Measurements from ENCODE around the gene ATF6B.
A peak's percentile ranks its signal among the peaks of the same experiment; 100 is the strongest.
"Not testable (repeated sequence)": the region's sequence is repeated elsewhere in the genome, so short reads cannot be mapped to it uniquely, and the experiment has no call there.

ATF6B gene

DNA sequence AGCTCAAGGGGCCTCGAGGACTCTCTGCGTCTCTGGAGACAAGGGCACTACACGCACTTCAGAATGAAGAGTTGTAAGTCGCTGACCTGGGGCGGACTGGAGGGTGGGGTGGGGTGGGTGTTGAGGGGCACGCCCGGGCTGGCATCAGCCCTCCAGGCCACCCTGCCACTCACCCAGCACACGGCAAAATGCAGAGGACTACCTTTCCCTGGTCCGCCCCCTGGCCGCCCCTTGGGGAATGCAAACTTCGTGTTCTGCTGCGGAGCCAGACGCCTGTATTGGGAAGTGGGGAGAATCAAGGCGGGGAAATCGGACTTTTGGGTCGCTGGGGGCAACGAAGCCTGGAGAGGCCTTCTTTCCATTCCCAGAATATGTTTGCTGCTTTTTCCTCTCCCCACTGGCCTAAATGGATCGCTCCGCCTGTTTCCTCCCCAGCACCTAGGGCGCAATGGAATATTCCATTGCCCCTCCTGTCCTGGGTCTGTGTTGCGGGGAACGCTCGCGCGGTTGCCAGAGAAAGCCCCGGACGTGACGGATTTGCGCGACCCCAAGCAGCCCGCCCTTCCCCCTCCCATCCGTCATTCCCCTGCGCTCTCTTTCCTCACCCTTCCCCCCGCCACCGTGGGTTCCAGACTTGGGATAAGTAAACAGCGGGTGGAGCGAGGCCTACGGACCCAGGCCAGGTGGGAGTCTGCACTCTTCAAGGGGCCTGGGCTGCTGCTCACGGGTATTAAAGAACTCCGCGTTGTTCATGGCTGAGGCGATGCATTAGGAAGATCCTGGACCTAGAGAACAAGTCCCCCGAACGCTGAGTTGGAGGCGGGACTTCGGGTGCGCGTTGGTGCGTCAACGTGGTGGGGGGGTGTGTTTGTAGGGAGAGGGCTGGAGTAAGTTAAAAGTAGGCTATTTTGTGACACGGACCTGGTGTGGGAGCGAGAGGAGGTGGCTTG, 25.8 kb upstream of the ATF6B start, which contains the start of gene PPT2:
TSS of gene PPT2 (plus strand) at position 578 of the 950 bp plus-strand sequence. CDS start 454 bp downstream, outside the sequence.
- peak; percentile 97 for DNase-seq

DNA sequence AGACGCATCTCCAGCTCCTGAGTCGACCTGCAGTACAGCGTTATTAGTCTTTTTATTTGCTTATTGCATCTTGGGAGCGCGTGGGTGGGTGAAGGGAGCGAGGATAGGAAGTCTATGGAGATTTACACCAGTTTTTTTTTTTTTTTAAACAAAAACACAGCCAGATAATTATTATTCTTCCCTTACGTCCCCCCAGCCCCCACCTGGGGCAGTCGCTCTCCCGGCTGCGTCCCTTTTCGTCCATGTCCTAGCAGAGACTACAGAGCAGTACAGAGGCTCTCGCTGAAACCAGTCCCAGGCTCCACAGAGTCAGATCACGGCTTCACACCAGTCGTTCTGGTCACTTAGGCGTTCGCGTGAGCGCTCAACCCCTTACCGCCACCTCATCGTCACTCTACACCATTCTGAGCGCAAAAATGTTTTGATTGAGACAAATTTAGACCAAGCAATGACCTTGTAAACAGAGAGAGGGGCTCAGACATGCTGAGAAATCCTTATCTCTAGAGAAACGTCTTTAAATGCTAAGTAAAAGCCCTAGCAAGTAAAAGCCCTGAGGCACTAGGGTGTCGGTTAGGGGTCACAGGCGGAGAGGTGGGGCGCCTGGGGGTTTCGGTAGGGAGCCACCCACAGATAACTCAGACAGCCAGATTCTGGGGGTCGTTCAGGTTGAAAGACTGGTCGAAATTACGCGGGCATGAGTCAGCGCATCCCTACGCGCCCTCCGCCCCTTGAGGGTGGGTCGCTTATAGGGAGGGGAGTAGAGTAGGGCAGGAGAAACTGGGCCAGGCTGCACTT, 24.9 kb upstream of the ATF6B start:
- peak; percentile 84 for DNase-seq

DNA sequence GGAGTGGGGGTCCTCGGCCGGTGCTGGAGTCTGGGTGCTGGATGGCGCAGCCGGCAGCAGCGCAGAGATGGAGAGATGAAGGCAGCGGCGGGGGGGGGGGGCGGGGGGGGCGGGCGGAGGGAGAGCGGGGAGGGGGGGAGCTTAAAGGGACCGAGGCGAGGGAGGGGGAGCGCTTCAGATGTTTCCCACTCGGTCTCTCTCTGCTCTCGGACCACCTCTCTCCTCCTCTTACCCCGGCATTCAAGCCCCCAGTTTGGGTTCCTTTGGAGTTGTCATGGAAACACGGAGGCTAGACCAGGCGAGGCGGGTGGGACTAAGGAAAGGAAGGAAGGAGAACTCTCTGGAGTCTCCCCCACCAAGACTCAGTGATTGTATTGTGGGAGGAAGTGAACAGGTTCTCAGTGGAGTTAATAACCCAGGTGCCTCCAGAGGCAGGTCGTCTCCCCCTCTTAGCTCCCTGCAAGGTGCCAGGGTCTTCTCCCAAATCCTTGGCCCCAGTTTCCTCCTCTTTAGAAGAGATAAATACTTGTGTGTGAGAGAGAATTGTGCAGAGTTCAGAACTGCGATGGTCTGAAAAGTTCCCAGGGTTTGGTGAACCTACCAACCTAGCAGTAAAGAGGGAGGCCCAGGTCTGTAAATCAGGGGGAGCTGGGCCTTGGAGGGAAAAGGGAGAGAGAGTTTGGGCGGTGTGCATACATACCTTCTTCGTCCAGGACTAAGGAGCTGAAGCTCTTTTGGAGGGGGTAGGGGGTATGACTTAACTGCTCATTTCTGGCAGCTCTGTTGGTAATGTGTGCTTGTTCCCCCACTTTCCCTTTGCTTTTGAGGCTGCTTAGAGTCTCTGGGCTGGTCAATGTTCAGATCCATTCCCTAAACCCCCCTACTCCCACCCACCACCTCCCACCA, 24.1 kb upstream of the ATF6B start, which contains the start of gene PRRT1:
TSS of gene PRRT1 (minus strand) at position 77 of the 906 bp plus-strand sequence. CDS start 112 bp downstream, outside the sequence.
- DNase-seq, result no peak

DNA sequence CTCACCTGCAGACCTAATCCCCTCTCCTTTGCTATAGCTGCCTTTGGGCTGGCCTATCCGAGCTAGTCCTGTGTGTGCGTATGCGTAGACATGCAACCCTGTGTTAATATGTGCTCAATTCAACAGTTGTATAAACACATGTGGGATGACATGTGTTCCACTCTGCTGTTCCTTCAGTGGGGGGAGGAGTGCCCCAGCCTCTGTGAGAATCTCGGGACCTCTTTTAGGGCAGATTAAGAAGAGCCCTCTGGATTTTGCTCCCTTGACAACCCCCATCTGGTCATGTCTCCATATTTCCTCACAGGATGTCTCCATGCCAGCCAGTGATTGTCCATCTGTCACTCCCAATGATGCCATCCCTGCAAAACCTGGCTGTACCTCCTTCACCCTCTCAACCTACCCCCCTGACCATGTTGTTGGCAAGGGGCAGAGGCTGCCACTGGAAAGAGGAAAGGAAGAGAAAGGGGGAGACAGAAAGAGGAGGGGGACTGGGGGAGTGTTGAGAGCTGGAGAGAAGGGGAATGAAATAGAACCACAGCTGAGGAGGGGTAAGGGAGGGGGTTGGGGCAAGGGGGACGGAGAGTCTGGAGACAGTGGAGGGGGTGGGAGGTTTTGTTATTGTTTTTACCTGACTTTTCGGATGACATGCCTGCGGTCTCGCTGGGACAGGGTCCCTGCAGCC, 23.3 kb upstream of the ATF6B start:
- DNase-seq, result no peak

DNA sequence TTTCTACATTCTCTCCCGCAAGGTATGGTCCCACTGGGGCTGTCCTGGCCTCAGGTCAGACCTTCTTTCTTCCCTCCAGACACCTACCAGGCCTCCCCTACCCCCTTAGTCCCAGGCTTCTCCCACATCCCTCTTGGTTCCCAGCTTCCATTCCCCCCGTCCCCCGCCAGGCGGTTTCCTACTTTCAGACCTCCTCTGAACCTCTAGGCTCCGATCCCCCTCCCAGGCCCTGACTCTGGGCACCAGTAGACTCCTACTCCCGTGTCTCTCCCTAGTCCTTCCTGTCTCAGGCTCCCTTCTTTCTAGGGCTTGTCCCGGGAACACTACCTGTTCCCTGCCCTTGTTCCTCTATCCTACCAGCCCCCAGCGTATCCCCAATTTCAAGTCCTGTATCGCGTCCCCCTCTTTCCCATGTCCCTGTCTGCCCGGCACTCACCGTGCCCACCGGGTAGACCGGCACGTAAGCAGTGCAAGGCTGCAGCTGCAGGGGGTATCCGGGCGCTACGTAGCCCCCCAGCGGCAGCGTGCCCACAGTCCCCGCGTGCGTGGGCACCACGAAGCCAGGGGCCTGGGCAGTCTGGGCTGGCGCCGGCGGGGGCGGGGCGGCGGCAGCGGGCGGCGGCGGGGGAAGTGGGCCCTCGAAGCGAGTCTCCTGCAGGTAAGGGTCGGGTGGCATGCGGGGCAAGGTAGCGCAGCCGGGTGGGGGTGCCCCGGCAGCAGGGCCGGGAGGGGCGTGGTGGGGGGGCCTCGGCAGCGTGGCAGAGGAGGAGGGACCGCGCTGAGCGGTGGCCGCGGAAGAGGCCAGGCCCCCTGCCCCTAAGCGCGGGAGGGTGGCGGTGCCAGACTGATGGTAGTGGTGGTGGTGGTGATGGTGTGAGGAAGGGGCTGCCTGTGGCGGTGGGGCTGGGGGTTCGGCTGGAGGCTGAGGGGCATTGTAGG, 22.2 kb upstream of the ATF6B start:
- DNase-seq, result no peak

DNA sequence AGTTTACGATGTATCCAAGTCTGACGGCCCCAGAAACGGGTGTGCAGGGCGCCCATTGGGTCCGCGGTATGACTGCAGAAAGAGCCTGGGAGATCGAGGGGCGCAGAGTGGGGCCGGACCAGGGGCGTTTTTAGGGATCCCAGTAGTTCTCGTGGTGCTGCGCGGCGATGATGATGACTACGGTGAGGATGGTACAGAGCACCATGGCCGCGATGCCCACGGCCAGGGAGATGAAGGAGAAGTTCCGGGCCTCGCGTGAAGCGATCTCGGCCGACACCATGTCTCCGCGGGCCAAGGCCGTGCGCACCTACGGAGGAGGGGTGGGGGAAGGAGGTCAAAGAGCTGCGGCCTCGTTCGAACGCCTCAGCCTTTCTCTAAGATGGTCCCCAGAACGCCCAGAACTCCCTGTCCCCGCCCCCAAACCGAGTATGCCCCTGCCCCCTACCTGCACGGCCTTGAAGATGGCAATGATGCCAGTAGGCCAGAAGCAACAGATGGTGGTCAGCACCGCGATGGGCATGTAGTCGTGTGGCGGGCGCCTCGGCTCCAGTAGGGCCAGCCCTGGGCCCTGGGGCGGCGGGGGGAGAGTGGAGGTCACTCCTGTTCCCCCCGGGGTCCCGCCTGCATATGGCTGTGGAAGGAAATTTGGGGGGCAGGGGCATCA, 21.2 kb upstream of the ATF6B start:
- no peak for DNase-seq

DNA sequence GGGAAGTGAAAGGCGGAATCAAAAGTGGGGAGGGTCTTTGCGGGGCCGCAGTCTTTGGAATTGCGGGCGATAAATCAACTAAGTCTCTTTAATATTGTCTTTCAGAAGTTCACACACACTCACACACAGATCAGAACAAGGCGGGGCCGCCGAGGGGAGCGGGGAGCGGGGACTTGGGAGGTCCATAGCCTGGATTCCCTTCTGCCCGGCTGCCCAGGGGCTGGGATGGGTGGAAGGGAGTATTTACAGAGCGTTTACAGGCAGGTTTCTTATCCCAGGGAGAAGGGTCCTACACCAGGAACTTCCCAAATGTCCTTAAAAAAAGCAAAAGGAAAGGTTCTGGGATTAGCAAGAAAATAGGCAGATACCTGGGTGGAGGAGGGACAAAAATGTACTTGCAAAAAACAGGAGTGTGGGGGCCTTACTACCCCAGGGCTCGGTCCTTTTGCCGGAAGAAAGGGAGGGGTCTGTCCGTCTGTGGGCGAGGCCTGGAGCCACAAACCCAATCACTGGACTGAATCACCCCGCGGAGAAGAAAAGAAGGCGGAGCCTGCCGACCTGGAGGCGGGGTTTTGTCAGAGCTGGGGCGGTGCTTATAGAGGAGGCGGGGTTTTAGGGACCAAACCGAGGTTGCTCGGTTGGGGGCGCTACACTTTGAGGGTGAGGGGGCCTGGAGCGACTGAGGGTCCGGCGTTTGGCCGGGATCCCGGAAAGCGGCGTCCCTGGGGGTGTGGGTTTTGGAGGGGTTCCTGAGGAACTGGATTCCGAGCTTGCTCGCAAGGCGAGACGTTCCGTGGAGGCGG, 20.4 kb upstream of the ATF6B start:
- DNase-seq, result no peak

DNA sequence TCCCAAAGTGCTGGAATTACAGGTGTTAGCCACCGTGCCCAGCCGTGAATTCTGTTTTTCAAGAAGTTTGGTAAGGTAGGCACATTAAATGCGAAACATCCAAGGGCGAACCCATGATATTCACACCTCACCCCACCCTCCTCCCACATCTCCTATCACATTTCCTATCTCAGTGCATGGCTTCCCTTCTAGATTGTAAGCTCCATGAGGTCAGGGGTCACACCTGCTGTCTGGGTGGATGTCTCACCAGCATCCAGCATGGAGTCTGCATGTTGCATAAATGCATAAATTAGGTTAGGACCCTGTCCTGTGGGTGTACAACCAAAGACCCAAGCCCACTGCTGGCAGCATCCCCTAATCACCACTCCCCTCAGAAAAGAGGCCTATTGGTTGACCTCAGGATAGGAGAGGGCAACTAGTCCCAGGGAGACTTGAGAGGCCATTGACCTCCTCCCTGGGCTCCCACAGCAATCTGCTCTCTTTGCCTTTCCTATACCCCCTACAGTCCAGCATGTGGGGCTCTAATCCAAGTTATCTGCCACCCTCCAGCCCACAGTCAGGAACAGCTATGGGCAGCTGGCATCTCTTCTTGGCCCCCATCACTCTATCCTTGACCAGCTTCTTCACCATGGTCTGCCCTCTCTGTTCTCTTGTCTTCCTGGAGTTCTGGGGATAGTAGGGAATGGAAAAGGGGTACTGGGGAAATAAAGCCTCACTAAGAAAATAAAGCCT, 19.5 kb upstream of the ATF6B start:
- DNase-seq, result no peak

DNA sequence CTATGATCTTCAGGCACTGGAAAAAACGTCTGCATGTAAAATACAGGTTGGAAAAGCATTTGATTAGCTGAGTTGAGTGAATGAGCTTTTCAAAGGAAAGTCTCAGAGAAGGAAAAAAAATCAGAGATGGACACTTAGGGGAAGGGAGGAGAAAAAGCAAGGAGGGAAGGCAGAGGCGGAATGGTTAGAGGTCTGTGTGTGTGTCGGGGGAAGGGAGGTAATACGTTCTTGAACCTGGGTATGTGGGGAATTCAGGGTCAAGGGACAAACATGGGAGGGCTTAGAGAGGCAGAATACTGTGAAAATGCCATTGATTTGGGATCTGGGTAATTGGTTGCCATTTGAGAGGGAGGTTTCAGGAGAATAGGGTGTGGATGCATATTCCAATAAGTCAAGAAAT, 18.6 kb upstream of the ATF6B start:
- no peak for DNase-seq

DNA sequence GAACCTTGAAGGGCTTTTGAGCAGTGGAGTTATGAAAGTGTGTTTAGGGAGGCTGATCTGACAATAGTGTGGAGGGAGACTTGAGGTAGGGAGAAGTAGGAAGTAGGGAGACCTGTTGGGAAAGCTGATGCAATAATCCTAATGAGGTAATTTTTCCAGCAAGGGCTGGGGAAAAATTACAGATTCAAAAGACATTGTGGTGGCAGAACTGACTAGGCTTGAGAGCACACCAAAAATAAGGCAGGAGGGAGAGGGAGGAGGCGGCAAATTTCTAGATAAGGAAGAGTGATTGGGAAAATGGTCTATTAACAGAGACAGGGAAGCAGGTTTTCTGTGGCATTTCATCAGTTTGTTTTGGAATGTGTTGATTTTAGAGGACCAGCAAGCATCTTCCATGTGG, 18.2 kb upstream of the ATF6B start:
- DNase-seq, result no peak

DNA sequence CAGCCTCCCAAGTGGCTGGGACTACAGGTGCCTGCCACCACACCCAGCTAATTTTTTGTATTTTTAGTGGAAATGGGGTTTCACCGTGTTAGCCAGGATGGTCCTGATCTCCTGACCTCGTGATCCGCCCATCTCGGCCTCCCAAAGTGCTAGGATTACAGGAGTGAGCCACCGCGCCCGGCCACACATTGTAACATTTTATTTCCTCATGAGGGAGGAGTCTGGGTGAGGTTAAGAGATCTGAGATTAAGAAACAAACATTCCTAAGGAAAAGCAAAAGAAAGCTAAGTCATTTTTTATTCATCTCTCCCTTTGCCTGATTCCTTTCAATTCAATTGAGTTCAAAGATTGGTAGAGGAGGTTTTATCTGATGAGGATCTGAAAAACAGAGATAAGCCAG, 16.2 kb upstream of the ATF6B start:
- DNase-seq, result not testable (repeated sequence)

DNA sequence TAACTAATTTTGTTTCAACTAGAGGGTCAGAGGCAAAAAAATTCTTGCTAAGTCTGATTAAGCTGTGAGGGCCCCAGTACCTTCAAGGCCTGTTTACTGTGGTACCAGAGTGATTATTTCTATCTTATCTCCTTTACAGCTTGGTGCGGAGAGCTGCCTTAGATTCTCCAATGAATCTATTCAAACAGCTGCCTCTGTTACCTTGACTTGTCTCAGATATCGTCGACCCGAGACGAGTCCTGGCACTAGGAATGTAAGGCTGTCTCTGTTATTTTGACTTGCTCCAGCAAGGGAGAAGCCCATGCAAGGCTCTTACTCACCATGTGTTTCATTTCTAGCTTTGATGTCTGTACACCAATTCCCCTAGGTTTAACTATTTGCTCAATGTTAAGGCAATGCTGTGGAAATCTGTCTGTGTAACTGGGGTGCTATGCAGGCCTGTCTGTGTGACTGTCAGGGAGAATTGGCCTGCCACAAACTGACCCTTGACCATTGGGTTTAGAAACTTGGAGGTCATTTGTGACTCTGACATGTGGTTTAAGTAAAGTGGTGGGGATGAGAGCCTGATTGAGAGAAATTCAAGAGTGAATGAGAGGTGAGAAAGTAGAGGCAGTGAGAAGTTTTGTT, 12.5 kb upstream of the ATF6B start:
- DNase-seq, result no peak

DNA sequence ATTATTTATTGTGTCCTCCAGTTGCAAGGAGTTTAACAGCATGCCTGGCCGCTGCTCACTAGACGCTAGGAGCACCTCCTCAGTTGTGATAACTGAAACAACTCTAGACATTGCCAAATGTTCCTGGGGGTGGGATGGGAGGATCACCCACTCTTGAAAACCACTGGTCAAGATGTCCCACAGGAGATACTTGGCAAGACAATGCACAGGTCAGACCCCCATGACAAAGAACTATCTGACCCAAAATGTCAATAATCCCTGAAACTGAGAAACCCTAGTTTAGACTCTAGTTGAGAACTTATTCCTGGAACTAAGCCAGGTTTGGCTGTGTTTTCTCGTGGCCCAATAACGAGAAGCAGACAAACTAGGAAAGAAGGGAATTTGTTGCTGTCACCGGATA, 11.5 kb upstream of the ATF6B start:
- DNase-seq, result no peak

DNA sequence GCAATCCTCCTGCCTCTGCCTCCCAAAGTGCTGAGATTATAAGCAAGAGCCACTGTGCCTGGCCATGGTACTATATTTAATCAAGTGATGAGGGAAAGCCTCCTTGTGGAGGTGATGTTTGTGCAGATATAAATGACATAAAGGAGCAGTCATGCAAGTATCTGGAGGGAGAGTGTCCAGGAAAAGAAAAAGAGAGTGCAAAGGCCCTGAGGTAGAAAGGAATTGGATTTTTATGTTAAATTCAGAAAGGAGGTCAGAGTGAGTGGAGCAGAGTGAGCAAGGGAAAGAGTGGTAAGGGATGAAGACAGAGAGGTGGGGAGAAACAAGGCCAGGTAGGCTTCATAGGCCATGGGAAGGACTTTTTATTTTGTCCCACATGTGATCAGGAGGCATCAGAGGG, 9.4 kb upstream of the ATF6B start:
- DNase-seq, result no peak

DNA sequence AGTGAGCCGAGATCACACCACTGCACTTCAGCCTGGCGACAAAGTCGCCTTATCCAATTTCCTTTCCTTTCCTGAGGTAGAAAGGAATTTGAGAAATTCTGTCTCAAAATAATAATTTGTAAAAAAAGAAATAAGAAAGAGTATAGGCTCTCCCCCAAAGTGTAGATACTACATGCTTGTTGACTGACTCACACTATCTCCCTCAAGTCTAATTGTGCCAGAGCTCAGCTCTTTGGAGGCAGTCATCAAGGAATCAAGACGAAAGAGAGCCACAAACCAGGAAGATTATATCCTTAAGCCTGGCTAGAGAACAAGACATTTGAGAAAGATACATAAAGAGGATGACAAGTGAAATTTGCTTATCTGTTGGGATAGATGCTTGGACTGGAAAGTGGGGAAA, 5.7 kb upstream of the ATF6B start:
- no peak for DNase-seq

DNA sequence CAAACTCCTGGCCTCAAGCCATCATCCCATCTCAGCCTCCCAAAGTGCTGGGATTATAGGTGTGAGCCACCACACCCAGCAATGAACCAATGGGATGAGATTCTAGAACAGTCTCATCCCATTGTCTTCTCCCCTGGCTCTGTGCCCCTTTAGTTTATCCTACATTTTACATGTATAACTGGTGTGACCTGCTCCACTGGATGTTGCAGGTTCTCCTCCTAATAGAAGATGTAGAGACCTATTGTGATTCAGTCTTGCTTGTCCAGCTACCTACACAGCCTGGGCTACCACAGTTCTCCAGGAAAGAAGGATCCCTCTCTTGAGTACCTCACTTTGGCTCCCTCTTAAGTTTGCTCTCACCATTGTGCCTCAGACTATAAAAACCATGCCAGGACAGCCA, 4.1 kb upstream of the ATF6B start:
- no peak for DNase-seq

DNA sequence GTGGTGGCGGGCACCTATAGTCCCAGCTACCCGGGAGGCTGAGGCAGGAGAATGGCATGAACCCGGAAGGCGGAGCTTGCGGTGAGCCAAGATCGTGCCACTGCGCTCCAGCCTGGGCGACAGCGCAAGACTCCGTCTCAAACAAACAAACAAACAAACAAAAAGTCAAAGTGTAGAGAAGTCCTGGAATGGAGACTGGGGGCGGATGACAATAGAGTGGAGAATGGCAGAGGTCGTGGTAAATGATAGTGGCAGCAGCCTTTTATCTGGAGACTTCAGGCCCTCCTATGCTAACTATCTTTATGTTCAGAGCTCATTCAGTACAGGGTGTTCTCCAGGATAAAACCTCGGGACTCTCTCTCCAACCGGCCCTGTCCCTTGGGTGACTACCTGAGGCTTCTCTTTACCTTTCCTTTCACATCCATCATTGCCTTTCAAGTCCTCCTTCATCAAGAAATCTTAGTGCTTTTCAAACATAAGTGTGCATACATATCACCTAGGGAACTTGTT, 3.4 kb upstream of the ATF6B start:
- peak; percentile 80 for DNase-seq

Data from OCI-M1 (cell line).